Adipose tissue (tissue), 3 donors: ENCODE measurements around the gene SIL1. TPM values are rescaled to one million over a fixed set of nuclear protein-coding genes. Genes with fewer than 3 reads are reported as not detected.
"Not testable (repeated sequence)": the region's sequence is repeated elsewhere in the genome, so short reads cannot be mapped to it uniquely, and the experiment has no call there.

Source experiments
- H3K27ac ChIP-seq: one replicate; pipeline ENCODE4 v1.5.1; 2013; ENCODE audit warnings: low read depth, low read length
- WGBS, 3 donors: extraction: QIAGEN DNeasy Blood & Tissue Kit; methylation state at CpG; one replicate each; pipeline ENCODE4 v1.1.7; 2013; 5-methylcytosine and 5-hydroxymethylcytosine counted together
- polyA plus RNA-seq, 3 donors: library from polyadenylated mRNA; stranded (reverse); fragments of 200-250 nt; gene quantifications; one replicate each; pipeline ENCODE4 v1.2.3, GENCODE V29; 2013
- donor health status: healthy with polysubstance abuse.
- donor health status: Bipolar disorder and iron deficiency.
- donor health status: healthy.

SIL1 gene
- polyA plus RNA-seq, 3 donors: 31.5 to 65.9 (median 47.5) TPM

DNA sequence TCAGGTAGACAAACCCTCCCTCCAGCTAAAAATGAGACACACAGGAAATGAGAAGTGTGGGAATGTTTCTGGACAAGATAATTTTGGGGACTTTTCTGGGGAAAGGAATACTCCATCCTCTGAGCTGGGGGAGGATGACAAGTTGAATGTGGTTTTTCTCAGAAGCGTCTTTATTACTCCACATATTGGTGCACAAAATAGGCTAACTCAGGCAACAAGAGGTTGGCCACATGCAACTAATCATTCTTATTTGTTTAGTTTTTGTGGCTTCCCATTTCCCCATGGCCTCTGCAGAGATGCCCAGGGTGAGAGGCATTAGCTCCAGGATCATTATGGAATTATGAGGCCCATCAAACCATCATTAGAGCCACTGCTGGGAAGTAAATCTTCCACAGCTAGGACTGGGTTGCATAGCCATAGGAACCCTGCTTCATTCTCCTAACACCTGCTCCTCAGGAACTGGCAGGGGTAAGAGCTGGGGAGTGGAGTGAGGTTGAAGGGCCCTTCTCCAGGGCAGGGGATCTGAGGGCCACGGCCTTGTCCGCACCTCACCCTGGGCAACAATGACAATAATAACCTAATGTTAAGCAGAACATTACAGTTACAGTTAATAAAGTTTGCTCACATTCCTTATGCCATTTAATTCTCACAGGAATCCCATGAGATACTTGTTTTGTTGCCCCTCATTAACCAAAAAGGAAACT lies 9.3 kb upstream of the SIL1 start:
- WGBS, 3 donors: 85 to 92% (median 90%) methylated on average over 3 of the region's 3 CpGs
- no peak overlapping the region for H3K27ac ChIP-seq

DNA sequence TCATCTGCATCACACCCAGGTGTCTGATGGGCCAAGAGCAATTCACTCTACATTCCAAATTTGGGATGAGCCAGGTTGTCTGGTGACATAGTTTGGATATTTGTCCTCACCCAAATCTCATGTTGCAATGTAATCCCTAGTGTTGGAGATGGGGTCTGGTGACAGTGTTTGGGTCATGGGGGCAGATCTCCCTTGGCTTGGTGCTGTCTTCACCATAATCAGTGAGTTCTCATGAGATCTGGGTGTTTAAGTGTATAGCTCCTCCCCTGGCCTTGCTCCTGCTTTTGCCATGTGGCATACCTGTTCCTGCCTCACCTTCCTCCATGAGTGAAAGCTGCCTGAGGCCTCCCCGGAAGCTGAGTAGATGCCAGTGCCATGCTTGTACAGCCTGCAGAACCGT lies 7.4 kb upstream of the SIL1 start:
- no peak overlapping the region for H3K27ac ChIP-seq
- 81 to 86% (median 86%) methylated on average over 2 of the region's 2 CpGs for WGBS, 3 donors

DNA sequence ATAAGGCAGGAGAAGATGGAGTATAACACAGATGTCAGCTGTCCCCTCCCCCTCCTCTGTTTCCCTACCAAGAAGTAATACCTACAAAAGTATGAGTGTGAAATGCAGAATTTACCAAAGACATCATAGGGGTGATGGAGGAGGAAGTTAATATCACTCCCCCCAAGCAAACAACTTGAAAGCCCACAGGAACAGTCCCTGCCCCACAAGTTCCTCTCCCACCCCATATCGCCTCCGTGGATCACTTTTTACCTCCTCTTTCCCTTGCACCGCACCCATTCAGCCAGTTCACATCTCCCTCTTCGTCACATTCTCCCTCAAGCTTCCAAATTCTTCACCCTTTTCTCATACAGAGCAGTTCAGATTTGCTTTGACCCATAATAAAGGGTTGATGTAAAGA lies 7.0 kb upstream of the SIL1 start:
- 48 to 90% (median 66%) methylated on average over 2 to 4 of the region's 4 CpGs for WGBS, 3 donors
- H3K27ac ChIP-seq: no peak overlapping the region

DNA sequence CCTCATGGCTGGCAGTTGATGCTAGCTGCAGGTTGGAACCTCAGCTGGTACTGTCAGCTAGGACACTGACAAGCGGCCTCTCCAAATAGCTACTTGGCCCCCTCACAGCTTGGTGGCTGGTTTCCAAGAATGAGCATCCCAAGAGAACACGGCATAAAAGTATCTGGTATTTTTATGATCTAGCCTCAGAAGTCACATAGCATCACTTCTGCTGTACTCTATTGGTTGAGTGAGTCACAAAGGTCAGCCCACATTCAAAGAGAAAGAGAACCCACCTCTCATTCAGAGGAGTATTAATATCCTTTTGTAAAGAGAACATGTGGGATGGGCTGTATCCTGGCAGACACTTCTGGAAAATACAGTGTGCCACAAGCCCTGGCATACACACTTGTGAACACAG lies 6.0 kb upstream of the SIL1 start:
- WGBS, 3 donors: 58 to 93% (median 72%) methylated on average over 2 of the region's 2 CpGs

DNA sequence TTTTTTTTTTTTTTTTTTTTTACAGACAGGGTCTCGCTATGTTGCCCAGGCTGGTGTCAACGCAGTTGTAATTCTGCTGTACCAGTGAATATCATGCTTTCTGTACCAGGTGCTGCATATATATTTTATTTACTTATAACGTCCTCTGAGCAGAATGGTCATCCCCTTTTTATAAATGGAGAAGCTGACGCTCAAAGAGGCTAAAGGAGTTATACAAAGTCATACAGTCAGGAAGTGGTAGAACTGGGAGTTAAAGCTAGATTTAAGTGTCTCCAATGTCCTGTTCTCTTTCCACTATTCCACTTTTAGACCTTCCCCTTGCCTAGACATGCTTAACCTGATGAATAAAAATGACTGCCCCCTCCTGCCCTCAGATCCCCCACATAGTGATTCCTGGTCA lies 1.2 kb upstream of the SIL1 start:
- 76 to 92% (median 77%) methylated on average over 4 of the region's 4 CpGs for WGBS, 3 donors
- no peak overlapping the region for H3K27ac ChIP-seq

More for the DNA sequence above, 6.0 kb upstream of the SIL1 start:
- no peak overlapping the region for H3K27ac ChIP-seq

DNA sequence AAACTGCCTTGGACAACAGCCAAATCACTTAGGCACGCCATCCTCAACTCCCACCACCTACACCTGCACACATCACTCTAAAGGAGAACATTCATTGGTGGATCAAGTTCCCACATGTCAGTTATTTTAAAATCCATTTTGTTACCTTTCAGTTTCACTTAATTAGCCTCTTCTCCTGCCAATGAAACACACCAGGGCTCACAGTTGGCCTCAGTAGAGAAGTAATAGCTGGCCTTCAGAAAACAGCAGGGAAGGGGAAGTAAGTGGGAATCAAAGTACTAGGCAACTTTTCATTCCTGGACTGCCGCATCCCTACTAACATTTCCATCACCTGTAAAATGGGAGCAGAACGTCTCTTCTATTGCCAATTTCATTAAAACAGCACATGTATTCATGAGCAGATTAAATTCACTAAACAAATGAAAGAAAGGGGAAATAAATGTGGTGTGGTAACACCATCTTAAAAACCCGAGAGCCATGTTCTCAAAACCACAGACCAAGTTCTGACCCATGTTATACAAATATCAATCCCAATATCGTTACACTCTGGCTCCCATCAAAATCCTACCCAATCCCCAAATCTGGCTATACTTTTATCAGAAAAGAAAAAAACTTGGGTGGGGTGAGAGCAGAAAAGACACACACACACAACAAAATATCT lies 1.7 kb downstream of the SIL1 start:
- 63 to 89% (median 70%) methylated on average over 5 of the region's 5 CpGs for WGBS, 3 donors
- H3K27ac ChIP-seq: no peak overlapping the region

DNA sequence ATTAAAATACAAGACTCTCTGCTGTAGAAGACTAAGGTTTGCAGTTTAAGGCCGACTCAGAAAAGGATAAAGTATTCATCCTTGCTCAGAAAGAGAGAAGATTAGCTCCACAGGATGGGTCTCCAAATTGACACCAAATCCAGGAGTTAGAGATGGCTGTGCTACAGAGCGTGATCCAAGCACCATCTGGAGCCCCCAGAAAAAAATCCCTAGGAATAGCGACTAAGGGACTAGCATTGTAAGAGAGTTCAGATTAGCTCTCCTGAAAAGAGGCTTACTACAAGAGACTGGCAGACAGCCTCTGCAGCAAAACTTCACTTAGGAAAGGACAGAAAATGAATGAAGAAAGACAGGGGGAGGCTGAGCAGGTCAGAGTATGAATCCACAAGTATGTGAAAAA lies 3.7 kb downstream of the SIL1 start:
- no peak overlapping the region for H3K27ac ChIP-seq
- WGBS, 3 donors: 92 to 99% (median 94%) methylated on average over 3 of the region's 3 CpGs

DNA sequence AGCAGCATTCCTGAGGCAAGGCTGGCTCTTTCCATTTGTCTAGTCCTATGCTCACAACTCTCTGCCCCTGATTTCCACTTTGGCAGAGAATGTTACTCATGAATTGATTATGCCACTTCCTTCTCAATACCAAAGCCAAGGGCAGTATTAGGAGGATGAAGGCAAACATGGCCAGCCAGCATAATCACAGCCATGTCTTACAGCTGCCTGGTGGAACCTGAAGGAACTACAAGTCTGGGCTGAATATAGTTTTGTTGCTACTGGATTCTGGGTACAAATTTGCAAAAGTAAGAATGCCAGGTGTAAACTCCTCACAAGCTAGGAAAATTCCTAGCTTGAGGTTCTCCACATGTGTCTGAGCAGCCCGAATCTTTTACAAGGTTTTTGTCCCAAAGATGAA lies 4.2 kb downstream of the SIL1 start:
- H3K27ac ChIP-seq: no peak overlapping the region
- WGBS, 3 donors: 76 to 88% (median 77%) methylated on average over 1 of the region's 1 CpG

DNA sequence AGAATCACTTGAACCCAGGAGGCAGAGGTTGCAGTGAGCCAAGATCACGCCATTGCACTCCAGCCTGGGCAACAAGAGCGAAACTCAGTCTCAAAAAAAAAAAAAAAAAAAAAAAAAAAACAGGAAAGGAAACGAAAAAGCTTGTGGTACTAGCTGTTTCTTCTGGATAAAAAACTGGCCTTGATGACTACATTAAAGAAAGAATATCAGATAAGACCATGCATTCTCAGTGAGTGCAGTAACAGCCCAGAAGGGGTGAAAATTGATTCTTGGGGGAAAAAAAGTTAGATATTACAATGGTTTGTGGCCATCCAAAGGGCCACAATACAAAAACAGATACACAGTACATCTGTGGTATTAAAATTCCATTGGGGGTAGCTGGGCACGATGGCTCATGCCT lies 5.3 kb downstream of the SIL1 start:
- H3K27ac ChIP-seq: not testable (repeated sequence)
- 67 to 77% (median 76%) methylated on average over 3 to 4 of the region's 4 CpGs for WGBS, 3 donors

DNA sequence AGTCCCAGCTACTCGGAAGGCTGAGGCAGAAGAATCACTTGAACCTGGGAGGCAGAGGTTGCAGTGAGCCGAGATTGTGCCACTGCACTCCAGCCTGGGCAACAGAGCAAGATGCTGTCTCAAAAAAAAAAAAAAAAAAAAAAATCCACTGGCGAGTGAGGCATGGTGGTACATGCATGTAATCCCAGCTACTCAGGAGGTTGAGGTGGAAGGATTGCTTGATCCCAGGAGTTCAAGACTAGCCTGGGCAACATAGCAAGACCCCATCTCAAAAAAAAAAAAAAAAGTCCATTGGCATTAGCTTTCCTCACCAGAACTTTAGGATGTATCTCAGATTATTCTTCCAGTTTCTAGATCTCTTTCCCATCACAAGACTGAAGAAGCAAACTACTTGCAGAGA lies 6.2 kb downstream of the SIL1 start:
- WGBS, 3 donors: 92 to 100% (median 100%) methylated on average over 3 of the region's 3 CpGs

DNA sequence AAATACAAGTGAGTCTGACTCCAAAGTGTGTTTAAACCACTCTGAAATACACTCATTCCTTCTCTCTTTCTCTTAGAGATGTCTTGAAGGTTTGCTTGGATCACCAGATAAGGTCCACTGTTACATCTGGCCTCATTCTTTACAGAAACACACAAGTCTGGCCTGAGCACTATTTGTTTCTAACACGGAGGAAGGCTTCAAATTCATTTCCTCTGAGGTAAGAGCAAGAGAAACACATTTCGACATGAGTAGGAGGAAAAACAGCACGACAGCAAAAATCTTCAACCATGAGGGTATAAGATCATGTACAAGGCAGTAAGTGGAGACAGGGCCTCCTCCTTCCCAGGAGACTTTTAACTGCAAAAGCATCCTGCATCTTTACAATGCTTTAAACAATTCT lies 8.0 kb downstream of the SIL1 start:
- 19 to 58% (median 23%) methylated on average over 3 of the region's 3 CpGs for WGBS, 3 donors
- H3K27ac ChIP-seq: no peak overlapping the region

More for the DNA sequence above, 6.2 kb downstream of the SIL1 start:
- not testable (repeated sequence) for H3K27ac ChIP-seq

DNA sequence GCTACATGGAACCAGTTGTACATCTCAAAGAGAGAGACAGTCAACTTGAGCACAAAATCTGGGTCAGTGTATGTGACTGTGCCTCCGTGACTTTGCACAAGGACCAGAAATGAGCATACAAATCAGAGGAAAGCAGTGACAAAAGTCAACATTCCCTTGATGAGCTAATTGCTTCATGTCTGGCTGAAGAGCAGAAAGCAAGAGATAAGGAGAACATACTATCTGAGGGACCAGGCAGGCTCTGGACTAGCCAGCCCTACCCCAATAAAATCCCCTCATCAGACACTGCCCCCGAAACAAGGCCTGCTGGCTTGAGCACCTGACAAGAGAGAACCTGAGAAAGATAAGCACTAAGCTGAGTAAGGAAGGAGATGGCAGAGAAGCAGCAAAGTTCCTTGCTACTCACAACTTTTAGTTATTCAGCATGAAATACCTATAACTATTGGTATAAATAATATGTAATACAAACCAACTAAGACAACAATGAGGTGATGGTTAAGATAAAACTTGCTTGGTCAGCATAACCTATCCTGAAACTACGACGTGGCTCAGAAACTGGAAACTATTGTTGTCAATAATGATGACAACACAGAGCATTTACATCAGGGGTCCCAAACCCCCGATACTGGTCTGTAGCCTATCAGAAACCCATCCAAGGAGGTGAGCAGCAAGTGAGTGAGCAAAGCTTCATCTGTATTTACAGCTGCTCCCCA lies 9.5 kb downstream of the SIL1 start:
- no peak overlapping the region for H3K27ac ChIP-seq
- WGBS, 3 donors: 72 to 89% (median 89%) methylated on average over 5 of the region's 5 CpGs

DNA sequence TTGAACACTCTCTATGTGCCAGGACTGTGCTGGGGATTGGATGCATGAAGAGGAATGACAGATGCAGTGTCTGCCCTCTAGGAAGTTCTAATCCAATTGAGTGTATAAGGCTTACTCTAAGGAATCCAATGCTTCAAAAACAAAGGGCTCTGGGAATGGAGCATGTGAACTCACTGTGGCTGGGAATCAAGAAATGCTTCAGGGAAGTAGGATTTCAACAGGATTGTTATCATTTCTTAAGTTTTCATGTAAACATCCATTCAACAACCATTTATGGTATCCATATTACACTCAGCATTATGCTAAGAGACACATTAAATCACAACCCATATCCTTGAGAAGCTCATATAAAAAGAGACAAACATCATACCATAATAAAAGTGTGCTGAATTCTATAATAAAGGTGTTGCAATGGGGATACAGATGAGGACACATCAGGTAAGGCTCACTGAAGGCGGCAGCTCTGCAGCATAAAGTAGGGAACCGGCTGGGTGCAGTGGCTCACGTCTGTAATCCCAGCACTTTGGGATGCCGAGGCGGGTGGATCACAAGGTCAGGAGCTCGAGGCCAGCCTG lies 11.3 kb downstream of the SIL1 start:
- H3K27ac ChIP-seq: no peak overlapping the region
- WGBS, 3 donors: 86 to 97% (median 96%) methylated on average over 6 of the region's 6 CpGs

DNA sequence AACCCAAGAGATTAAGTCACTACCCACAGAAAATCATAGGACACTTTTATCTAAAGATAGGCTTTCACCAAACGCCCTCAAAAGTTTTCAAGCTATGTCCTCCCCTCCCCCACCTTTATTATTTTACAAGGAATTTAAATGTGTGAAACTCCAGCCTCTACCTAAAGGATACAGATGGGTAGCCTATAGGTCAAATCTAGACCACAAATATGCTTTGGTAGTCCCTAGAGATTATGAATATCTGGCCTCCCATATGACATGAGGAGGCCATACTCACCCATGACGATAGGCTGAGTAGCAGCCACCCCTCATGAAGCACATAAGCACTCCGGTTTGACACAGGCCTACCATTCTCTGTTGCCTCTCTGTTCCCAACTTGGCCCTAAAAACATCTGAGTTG lies 11.9 kb downstream of the SIL1 start:
- no peak overlapping the region for H3K27ac ChIP-seq
- WGBS, 3 donors: 79 to 89% (median 81%) methylated on average over 3 of the region's 3 CpGs

DNA sequence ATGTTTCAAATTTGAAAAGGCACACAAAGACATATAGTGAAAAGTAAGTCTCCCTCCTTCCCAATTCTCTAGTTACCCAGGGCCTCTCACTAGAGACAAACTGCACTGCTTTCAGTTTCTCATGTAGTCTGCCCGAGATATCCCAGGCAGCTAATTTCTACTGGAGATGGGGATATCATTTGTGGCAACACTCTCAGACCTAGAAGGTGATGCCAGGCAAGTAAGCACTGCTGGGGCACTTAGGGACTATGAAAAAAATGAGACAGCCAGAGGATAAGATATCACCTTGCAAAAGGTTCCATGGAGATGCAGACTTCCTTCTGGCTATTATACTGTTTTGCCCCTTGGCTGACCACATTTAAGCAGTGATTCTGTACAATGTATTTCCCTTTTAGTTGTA lies 12.6 kb downstream of the SIL1 start:
- WGBS, 3 donors: 47 to 71% (median 65%) methylated on average over 1 of the region's 1 CpG
- H3K27ac ChIP-seq: no peak overlapping the region

DNA sequence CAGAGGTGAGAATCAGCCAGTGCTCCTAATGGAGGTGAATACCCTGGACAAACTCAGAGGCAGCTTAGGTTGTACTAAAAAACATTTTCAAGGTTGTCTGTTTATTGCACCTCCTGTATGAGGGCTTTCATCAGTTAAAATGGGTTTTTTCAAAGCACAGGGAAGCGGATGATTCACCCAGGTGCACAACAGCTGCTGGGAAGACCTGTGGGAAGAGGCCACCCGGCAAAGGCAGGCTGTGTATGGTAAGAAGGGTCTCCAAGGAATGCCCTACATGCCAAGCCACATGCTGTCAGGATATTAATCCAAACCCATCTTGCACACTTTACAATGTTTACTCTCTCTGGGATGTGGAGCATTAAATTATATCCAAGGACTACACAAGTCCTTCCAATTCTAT lies 14.7 kb downstream of the SIL1 start:
- H3K27ac ChIP-seq: no peak overlapping the region

DNA sequence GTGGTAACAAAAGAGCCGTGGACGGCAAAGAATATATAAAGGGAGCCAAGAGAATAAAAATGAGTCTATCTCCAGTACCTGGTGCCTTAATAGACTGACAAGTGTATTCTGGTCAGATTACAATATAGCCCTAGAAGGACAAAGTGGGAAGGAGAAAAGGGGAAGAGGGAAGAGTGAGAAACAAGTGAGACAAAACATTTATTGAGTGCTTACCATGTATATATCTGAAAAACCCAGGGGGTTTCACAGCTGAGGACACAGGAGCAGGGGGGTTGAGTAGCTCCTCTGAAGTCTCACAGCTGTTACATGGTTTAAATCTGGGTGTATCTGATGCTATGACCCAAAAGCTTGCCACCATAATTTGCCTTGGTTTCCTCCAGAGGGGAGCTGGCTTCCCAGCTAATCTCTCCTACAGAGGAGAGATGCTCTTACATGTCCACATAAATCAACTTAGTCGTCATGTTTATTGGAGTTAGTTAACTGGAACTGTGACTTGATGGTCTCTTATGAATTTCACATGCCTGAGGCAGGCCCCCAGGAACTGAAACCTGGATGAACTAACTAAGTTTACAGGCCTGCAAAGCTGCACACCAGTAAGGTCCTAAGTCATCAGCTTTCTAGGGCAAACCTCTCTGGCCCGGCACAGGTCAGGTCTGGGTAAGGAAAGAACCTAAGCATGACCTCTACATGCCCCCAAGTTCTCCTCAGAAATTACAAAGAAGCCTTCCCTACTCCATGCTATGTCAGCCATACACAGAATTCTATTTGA lies 15.5 kb downstream of the SIL1 start:
- 87 to 92% (median 91%) methylated on average over 4 of the region's 4 CpGs for WGBS, 3 donors
- H3K27ac ChIP-seq: no peak overlapping the region

More for the DNA sequence above, 14.7 kb downstream of the SIL1 start:
- WGBS, 3 donors: 40 to 85% (median 75%) methylated on average over 2 of the region's 2 CpGs

DNA sequence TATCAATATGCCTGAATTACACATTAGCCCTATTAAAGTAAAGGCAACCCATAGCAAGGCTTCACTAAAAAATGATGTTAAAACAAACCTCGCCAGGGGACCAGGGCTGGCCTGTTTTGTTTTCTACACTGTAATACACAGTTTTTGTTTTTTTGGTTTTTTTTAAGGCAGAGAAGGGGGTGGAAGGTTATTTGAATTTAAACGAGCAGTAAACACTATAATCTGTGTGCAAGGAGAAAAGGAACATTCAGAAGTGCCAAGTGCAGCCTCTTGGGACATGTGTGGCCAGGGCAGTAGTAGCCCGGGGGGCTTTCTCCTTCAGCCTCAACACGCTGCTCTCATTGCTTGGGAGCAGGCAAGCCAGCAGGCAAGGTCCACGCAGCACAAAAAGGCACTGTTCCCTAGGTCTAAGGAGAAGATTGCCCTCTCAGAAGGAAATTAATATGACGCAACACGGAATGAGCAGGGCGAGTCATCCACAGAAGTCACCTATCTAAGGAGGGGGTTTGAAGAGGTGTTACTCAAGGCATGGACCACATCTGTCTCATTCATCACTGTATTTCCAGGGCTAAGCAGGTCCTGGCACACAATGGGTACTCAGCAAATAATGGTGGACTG lies 16.2 kb downstream of the SIL1 start:
- 59 to 71% (median 60%) methylated on average over 8 of the region's 8 CpGs for WGBS, 3 donors
- H3K27ac ChIP-seq: no peak overlapping the region
